GM18508 (cell line): ENCODE measurements around the gene CPNE4.
A peak's percentile ranks its signal among the peaks of the same experiment; 100 is the strongest.
"Not testable (repeated sequence)": the region's sequence is repeated elsewhere in the genome, so short reads cannot be mapped to it uniquely, and the experiment has no call there.

Source experiments
- ATAC-seq: cut with Tn5 transposase; IDR thresholded peaks from one replicate; pipeline ENCODE4 v1.9.1; 2021; ENCODE audit warnings: moderate number of reproducible peaks; ENCODE audit not compliant: insufficient read depth, unreplicated experiment

CPNE4 gene

GRCh38 chr3:131503320-131503635 lies 531.5 kb downstream of the CPNE4 start:
- no peak for ATAC-seq

GRCh38 chr3:131502530-131503319 lies 532.1 kb downstream of the CPNE4 start, which contains the start of gene MRPL3:
Gene MRPL3, minus strand, starts transcription at chr3:131502971. Its CDS starts 150 bp downstream, at chr3:131502821.
- peak; percentile 82 for ATAC-seq

- no peak for ATAC-seq
Measured at GRCh38 chr3:131501949-131502348, 532.9 kb downstream of the CPNE4 start.

GRCh38 chr3:131494706-131495105 lies 540.1 kb downstream of the CPNE4 start:
- no peak for ATAC-seq

GRCh38 chr3:131491775-131492174 lies 543.0 kb downstream of the CPNE4 start:
- ATAC-seq = no peak

GRCh38 chr3:131491084-131491483 lies 543.7 kb downstream of the CPNE4 start:
- ATAC-seq = no peak

GRCh38 chr3:131486545-131486944 lies 548.3 kb downstream of the CPNE4 start:
- ATAC-seq = not testable (repeated sequence)

GRCh38 chr3:131485119-131485518 lies 549.7 kb downstream of the CPNE4 start:
- ATAC-seq = no peak

GRCh38 chr3:131484496-131485111 lies 550.2 kb downstream of the CPNE4 start:
- no peak for ATAC-seq
